Trophoblast cell (in vitro differentiated cells and primary cell): ENCODE results near the gene CALB2.

Experiments used
- DNase-seq, 2 donors: peaks; one replicate each; pipeline ENCODE4 v3.0.0-alpha.2; 2016
- H2AFZ ChIP-seq: 2 replicates; pipeline ENCODE4 v1.6.1; 2013; ENCODE audit warnings: low read length, moderate library complexity, mild to moderate bottlenecking; ENCODE audit not compliant: insufficient read depth, poor library complexity
- H2AK5ac ChIP-seq: 2 replicates; pipeline ENCODE4 v1.6.1; 2013; ENCODE audit warnings: mild to moderate bottlenecking, low read length
- H2BK120ac ChIP-seq: 2 replicates; pipeline ENCODE4 v1.6.1; 2013; ENCODE audit warnings: low read length, mild to moderate bottlenecking, moderate library complexity; ENCODE audit not compliant: insufficient read depth, poor library complexity
- H2BK12ac ChIP-seq: 2 replicates; pipeline ENCODE4 v1.6.1; 2013; ENCODE audit warnings: mild to moderate bottlenecking, low read length, moderate library complexity
- H2BK5ac ChIP-seq: 2 replicates; pipeline ENCODE4 v1.6.1; 2013; ENCODE audit warnings: low read length, low read depth, moderate library complexity, mild to moderate bottlenecking; ENCODE audit not compliant: poor library complexity
- H3K14ac ChIP-seq: 2 replicates; pipeline ENCODE4 v1.6.1; 2013; ENCODE audit warnings: mild to moderate bottlenecking, low read length
- H3K18ac ChIP-seq: 2 replicates; pipeline ENCODE4 v1.6.1; 2013; ENCODE audit warnings: mild to moderate bottlenecking, low read length
- H3K23ac ChIP-seq: 2 replicates; pipeline ENCODE4 v1.6.1; 2013; ENCODE audit warnings: low read length
- H3K27ac ChIP-seq: 2 replicates; pipeline ENCODE4 v1.5.1; 2013; ENCODE audit warnings: low read depth, mild to moderate bottlenecking, inconsistent platforms, low read length, moderate library complexity
- H3K27me3 ChIP-seq: 2 replicates; pipeline ENCODE4 v1.6.1; 2013; ENCODE audit warnings: inconsistent platforms, mild to moderate bottlenecking, low read length, moderate library complexity; ENCODE audit not compliant: insufficient read depth
- H3K36me3 ChIP-seq, 2 experiments: 1 replicate in 1 of 2; 2 replicates in 1 of 2; pipeline ENCODE4 v1.6.1; 2013; ENCODE audit warnings: low read length in 2 of 2, mild to moderate bottlenecking in 2 of 2, moderate library complexity in 1 of 2; ENCODE audit not compliant: insufficient read depth in 2 of 2, control insufficient read depth in 1 of 2
- H3K4ac ChIP-seq: 2 replicates; pipeline ENCODE4 v1.6.1; 2013; ENCODE audit warnings: low read depth, mild to moderate bottlenecking, low read length, moderate library complexity
- H3K4me1 ChIP-seq, 2 experiments: 1 replicate in 1 of 2; 2 replicates in 1 of 2; pipeline ENCODE4 v1.6.1; 2013; ENCODE audit warnings: low read length in 2 of 2, mild to moderate bottlenecking in 2 of 2, moderate library complexity in 1 of 2; ENCODE audit not compliant: insufficient read depth in 2 of 2, control insufficient read depth in 1 of 2
- H3K4me2 ChIP-seq: 2 replicates; pipeline ENCODE4 v1.6.1; 2013; ENCODE audit warnings: inconsistent platforms, mild to moderate bottlenecking, low read length, moderate library complexity
- H3K4me3 ChIP-seq: 2 replicates; pipeline ENCODE4 v1.5.1; 2013; ENCODE audit warnings: mild to moderate bottlenecking, low read depth, low read length, inconsistent platforms
- H3K79me1 ChIP-seq: one replicate; pipeline ENCODE4 v1.6.1; 2013; ENCODE audit warnings: low read length
- H3K79me2 ChIP-seq: 2 replicates; pipeline ENCODE4 v1.6.1; 2013; ENCODE audit warnings: low read length, mild to moderate bottlenecking; ENCODE audit not compliant: control insufficient read depth, insufficient read depth, poor library complexity
- H3K9ac ChIP-seq: 2 replicates; pipeline ENCODE4 v1.6.1; 2013; ENCODE audit warnings: mild to moderate bottlenecking, low read length
- H3K9me3 ChIP-seq: 2 replicates; pipeline ENCODE4 v1.6.1; 2013; ENCODE audit warnings: low read depth, mild to moderate bottlenecking, control low read depth, inconsistent platforms, low read length; ENCODE audit not compliant: insufficient read depth
- H4K12ac ChIP-seq: 2 replicates; pipeline ENCODE4 v1.6.1; 2013; ENCODE audit warnings: low read depth, mild to moderate bottlenecking, low read length, moderate library complexity
- H4K8ac ChIP-seq: 2 replicates; pipeline ENCODE4 v1.6.1; 2013; ENCODE audit warnings: low read depth, mild to moderate bottlenecking, low read length, moderate library complexity
- H4K91ac ChIP-seq: one replicate; pipeline ENCODE4 v1.6.1; 2013; ENCODE audit warnings: low read depth, mild to moderate bottlenecking, low read length, moderate library complexity
- WGBS: extraction: QIAGEN DNeasy Blood & Tissue Kit; methylation state at CpG from one replicate; pipeline ENCODE4 v1.1.7; 2013; ENCODE audit warnings: missing lambda C conversion rate; ENCODE audit not compliant: insufficient read length, insufficient coverage; ENCODE audit errors: extremely low coverage; 5-methylcytosine and 5-hydroxymethylcytosine counted together

The CALB2 gene

DNA sequence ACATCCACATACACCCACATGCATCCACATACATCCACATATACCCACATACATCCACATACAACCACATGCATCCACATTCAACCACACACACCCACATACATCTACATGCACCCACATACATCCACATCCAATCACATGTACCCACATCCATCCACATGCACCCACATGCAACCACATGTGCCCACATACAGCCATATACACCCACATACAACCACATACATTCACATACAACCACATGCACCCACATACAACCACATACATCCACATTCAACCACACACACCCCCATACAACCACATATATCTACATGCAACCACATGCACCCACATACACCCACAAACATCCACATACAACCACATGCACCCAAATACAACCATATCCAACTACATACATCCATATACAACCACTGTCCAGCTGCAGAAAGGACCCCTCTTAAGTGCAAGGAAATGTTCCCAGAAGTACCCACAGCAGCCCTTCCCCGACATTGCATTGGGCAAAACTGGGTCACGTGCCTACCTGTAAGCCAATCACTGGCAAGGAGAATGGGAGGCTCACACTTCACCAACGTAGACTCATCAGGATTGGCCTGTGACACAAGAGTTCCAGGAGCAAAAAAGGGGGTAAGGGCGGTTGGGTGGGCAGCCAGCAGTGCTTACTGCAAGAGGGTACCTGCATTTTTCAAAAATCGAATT, 18.1 kb downstream of the CALB2 start:
- H3K4me1 ChIP-seq: no peaks in the 10 kb centered on the region
- H3K79me1 ChIP-seq: no peaks in the 10 kb centered on the region
- no peaks in the 10 kb centered on the region for H3K27me3 ChIP-seq
- no peak overlapping the region for H2BK5ac ChIP-seq
- no CpG with 5 or more reads among the region's 5 CpGs for WGBS
- no peak overlapping the region for H2BK12ac ChIP-seq
- H2BK120ac ChIP-seq: no peak overlapping the region
- H3K79me2 ChIP-seq: no peaks in the 10 kb centered on the region
- H3K4me3 ChIP-seq: no peak overlapping the region
- no peak overlapping the region for H3K9ac ChIP-seq
- no peak overlapping the region for H3K18ac ChIP-seq
- H2AFZ ChIP-seq: no peak overlapping the region
- peaks cover 2% of the 10 kb centered on the region for H3K9me3 ChIP-seq
- H4K91ac ChIP-seq: no peak overlapping the region
- no peak overlapping the region for H3K27ac ChIP-seq
- no peaks in the 10 kb centered on the region for H3K36me3 ChIP-seq
- no peak overlapping the region for H2AK5ac ChIP-seq
- DNase-seq: no peak
- H3K23ac ChIP-seq: peak overlapping the region; percentile 62
- H3K14ac ChIP-seq: no peak overlapping the region
- H4K8ac ChIP-seq: no peak overlapping the region
- no peak overlapping the region for H4K12ac ChIP-seq
- no peak overlapping the region for H3K4ac ChIP-seq
- H3K4me2 ChIP-seq: no peak overlapping the region

GRCh38 chr16:71379711-71380110, 21.2 kb downstream of the CALB2 start:
- no CpG with 5 or more reads among the region's 1 CpG for WGBS

GRCh38 chr16:71380831-71381230, 22.3 kb downstream of the CALB2 start:
- no peaks in the 10 kb centered on the region for H3K79me1 ChIP-seq
- peaks cover 5% of the 10 kb centered on the region for H3K9me3 ChIP-seq
- no peak overlapping the region for H3K27ac ChIP-seq
- WGBS: no CpG with 5 or more reads among the region's 6 CpGs
- H3K79me2 ChIP-seq: no peaks in the 10 kb centered on the region
- H4K12ac ChIP-seq: no peak overlapping the region
- no peak overlapping the region for H3K23ac ChIP-seq
- H2BK120ac ChIP-seq: no peak overlapping the region
- DNase-seq: no peak
- no peak overlapping the region for H3K18ac ChIP-seq
- H3K27me3 ChIP-seq: no peaks in the 10 kb centered on the region
- no peak overlapping the region for H2AK5ac ChIP-seq
- H2AFZ ChIP-seq: no peak overlapping the region
- H4K8ac ChIP-seq: no peak overlapping the region
- H2BK12ac ChIP-seq: no peak overlapping the region
- H2BK5ac ChIP-seq: no peak overlapping the region
- H3K4me2 ChIP-seq: no peak overlapping the region
- H4K91ac ChIP-seq: no peak overlapping the region
- H3K14ac ChIP-seq: no peak overlapping the region
- H3K9ac ChIP-seq: no peak overlapping the region
- no peak overlapping the region for H3K4ac ChIP-seq
- no peak overlapping the region for H3K4me3 ChIP-seq
- H3K4me1 ChIP-seq: peaks cover 9 to 10% of the 10 kb centered on the region in 2 experiments
- H3K36me3 ChIP-seq: no peaks in the 10 kb centered on the region

More at GRCh38 chr16:71379711-71380110, 21.2 kb downstream of the CALB2 start:
- DNase-seq: no peak
- Histone ChIP-seq H3K23ac (no peak overlapping the region), H3K9ac (no peak overlapping the region), H4K91ac (no peak overlapping the region), H2BK12ac (no peak overlapping the region), H4K8ac (no peak overlapping the region), H3K36me3 (no peaks in the 10 kb centered on the region), H3K4me2 (no peak overlapping the region), H2AK5ac (no peak overlapping the region), H2BK5ac (no peak overlapping the region), H3K27me3 (no peaks in the 10 kb centered on the region), H3K4me3 (no peak overlapping the region), H3K79me1 (no peaks in the 10 kb centered on the region), H3K4me1 (peaks cover 5 to 6% of the 10 kb centered on the region in 2 experiments), H3K9me3 (peaks cover 5% of the 10 kb centered on the region), H2BK120ac (no peak overlapping the region), H3K14ac (no peak overlapping the region), H2AFZ (no peak overlapping the region), H4K12ac (no peak overlapping the region), H3K4ac (no peak overlapping the region), H3K18ac (no peak overlapping the region), H3K27ac (no peak overlapping the region), H3K79me2 (no peaks in the 10 kb centered on the region)

- no peak overlapping the region for H3K18ac ChIP-seq
- no peak overlapping the region for H2AFZ ChIP-seq
- no peak overlapping the region for H3K23ac ChIP-seq
- peak overlapping the region; percentile 2 for H3K27ac ChIP-seq
- no peak overlapping the region for H2BK5ac ChIP-seq
- no peaks in the 10 kb centered on the region for H3K79me1 ChIP-seq
- peak overlapping the region; percentile 3 for H4K91ac ChIP-seq
- H2AK5ac ChIP-seq: no peak overlapping the region
- no peak overlapping the region for H3K4me2 ChIP-seq
- no peak overlapping the region for H3K4me3 ChIP-seq
- H4K12ac ChIP-seq: no peak overlapping the region
- no peak overlapping the region for H3K14ac ChIP-seq
- H2BK12ac ChIP-seq: no peak overlapping the region
- H3K9ac ChIP-seq: no peak overlapping the region
- no CpG with 5 or more reads among the region's 11 CpGs for WGBS
- peaks cover 3% of the 10 kb centered on the region for H3K9me3 ChIP-seq
- no peak overlapping the region for H4K8ac ChIP-seq
- no peaks in the 10 kb centered on the region for H3K79me2 ChIP-seq
- H3K27me3 ChIP-seq: no peaks in the 10 kb centered on the region
- no peak overlapping the region for H2BK120ac ChIP-seq
- peaks cover 10 to 19% of the 10 kb centered on the region in 2 experiments for H3K4me1 ChIP-seq
- H3K36me3 ChIP-seq: no peaks in the 10 kb centered on the region
- H3K4ac ChIP-seq: no peak overlapping the region
- DNase-seq: peak; percentile 65 to 83
These were observed 24.7 kb downstream of the CALB2 start for GRCh38 chr16:71383054-71383773.
